HG03469 (cell line): ENCODE results near the gene ABCG8.

Experiments
- ATAC-seq: cut with Tn5 transposase; IDR thresholded peaks from one replicate; pipeline ENCODE4 v1.9.1; 2021; ENCODE audit warnings: mild to moderate bottlenecking, moderate library complexity, moderate number of reproducible peaks; ENCODE audit not compliant: unreplicated experiment

The ABCG8 gene

GRCh38 chr2:43855292-43855691, 16.5 kb downstream of the ABCG8 start:
- no peak for ATAC-seq

- no peak for ATAC-seq
Observed at GRCh38 chr2:43872151-43872550, 33.4 kb downstream of the ABCG8 start.

- ATAC-seq, result no peak
Observed at GRCh38 chr2:43874776-43875451, 36.1 kb downstream of the ABCG8 start.

- ATAC-seq, result peak; percentile 54
Observed at GRCh38 chr2:43877782-43878464, 39.2 kb downstream of the ABCG8 start.

- ATAC-seq, result no peak
Observed at GRCh38 chr2:43879261-43879660, 40.5 kb downstream of the ABCG8 start.

GRCh38 chr2:43880471-43880870, 41.7 kb downstream of the ABCG8 start:
- ATAC-seq, result no peak

GRCh38 chr2:43880952-43881351, 42.2 kb downstream of the ABCG8 start:
- no peak for ATAC-seq

- no peak for ATAC-seq
Observed at GRCh38 chr2:43882312-43882711, 43.5 kb downstream of the ABCG8 start.

- no peak for ATAC-seq
Observed at GRCh38 chr2:43884689-43885088, 45.9 kb downstream of the ABCG8 start.

- ATAC-seq, result no peak
Observed at GRCh38 chr2:43885132-43885632, 46.4 kb downstream of the ABCG8 start.

- no peak for ATAC-seq
Observed at GRCh38 chr2:43887176-43887575, 48.4 kb downstream of the ABCG8 start.

GRCh38 chr2:43889416-43889815, 50.6 kb downstream of the ABCG8 start:
- no peak for ATAC-seq

GRCh38 chr2:43890855-43891254, 52.1 kb downstream of the ABCG8 start:
- no peak for ATAC-seq

- ATAC-seq, result no peak
Observed at GRCh38 chr2:43894743-43895142, 56.0 kb downstream of the ABCG8 start.

GRCh38 chr2:43896906-43897305, 58.1 kb downstream of the ABCG8 start:
- no peak for ATAC-seq

GRCh38 chr2:43897492-43897891, 58.7 kb downstream of the ABCG8 start:
- no peak for ATAC-seq

GRCh38 chr2:43898134-43898837, 59.5 kb downstream of the ABCG8 start:
- ATAC-seq, result no peak

- no peak for ATAC-seq
Observed at GRCh38 chr2:43898838-43899346, 60.1 kb downstream of the ABCG8 start.

GRCh38 chr2:43899589-43899988, 60.8 kb downstream of the ABCG8 start:
- ATAC-seq, result no peak

GRCh38 chr2:43905371-43905803, 66.6 kb downstream of the ABCG8 start:
- no peak for ATAC-seq

GRCh38 chr2:43905871-43906270, 67.1 kb downstream of the ABCG8 start:
- no peak for ATAC-seq
